GM23338 (cell line): Measurements from ENCODE around the gene PLCL1. TPM values are rescaled to one million over a fixed set of nuclear protein-coding genes. Genes with fewer than 3 reads are reported as not detected.

Experiments used
- ATAC-seq: fragments of 200-7000 bp; cut with Tn5 transposase; 3 replicates; pipeline ENCODE4 v1.9.1; 2020
- DNase-seq: peaks from one replicate; pipeline ENCODE4 v3.0.0-alpha.2; 2015; ENCODE audit warnings: low spot score
- H2AFZ ChIP-seq: fragments of 200-600 bp; sonication (generic); 2 replicates; pipeline ENCODE4 v1.8.0; 2016; ENCODE audit warnings: antibody characterized with exemption, mild to moderate bottlenecking, moderate library complexity
- H3F3A ChIP-seq: fragments of 200-600 bp; sonication (generic); replicated peaks from 2 replicates; pipeline ENCODE4 v1.8.0; 2017; ENCODE audit warnings: antibody characterized with exemption, mixed run types, low read depth
- H3K27ac ChIP-seq: fragments of 200-600 bp; sonication (generic); 2 replicates; pipeline ENCODE4 v1.6.1; 2016; ENCODE audit warnings: low read depth
- H3K27me3 ChIP-seq: fragments of 200-600 bp; sonication (generic); 2 replicates; pipeline ENCODE4 v1.8.0; 2016; ENCODE audit warnings: mild to moderate bottlenecking, mixed run types, moderate library complexity; ENCODE audit not compliant: insufficient read depth
- H3K36me3 ChIP-seq: fragments of 200-600 bp; sonication (generic); 2 replicates; pipeline ENCODE4 v1.8.0; 2016; ENCODE audit warnings: mild to moderate bottlenecking; ENCODE audit not compliant: insufficient read depth
- H3K4me1 ChIP-seq: fragments of 200-600 bp; sonication (generic); 2 replicates; pipeline ENCODE4 v1.8.0; 2016; ENCODE audit warnings: mild to moderate bottlenecking, moderate library complexity; ENCODE audit not compliant: insufficient read depth
- H3K4me2 ChIP-seq: fragments of 200-600 bp; sonication (generic); 2 replicates; pipeline ENCODE4 v1.7.1; 2017; ENCODE audit warnings: mixed run types
- H3K4me3 ChIP-seq: fragments of 200-600 bp; sonication (generic); 2 replicates; pipeline ENCODE4 v1.6.1; 2016; ENCODE audit warnings: mixed run types
- H3K79me2 ChIP-seq: fragments of 200-600 bp; sonication (generic); replicated peaks from 2 replicates; pipeline ENCODE4 v1.8.0; 2017; ENCODE audit warnings: mild to moderate bottlenecking; ENCODE audit not compliant: insufficient read depth
- H3K9me2 ChIP-seq: fragments of 200-600 bp; sonication (generic); 2 replicates; pipeline ENCODE4 v1.8.0; 2017; ENCODE audit not compliant: insufficient read depth
- H4K20me1 ChIP-seq: fragments of 200-600 bp; sonication (generic); replicated peaks from 2 replicates; pipeline ENCODE4 v1.8.0; 2017; ENCODE audit warnings: mild to moderate bottlenecking; ENCODE audit not compliant: insufficient read depth
- H3K27ac Mint-ChIP-seq: 2 replicates; pipeline ENCODE4 v1.8.0; 2020; ENCODE audit warnings: inconsistent platforms, mild to moderate bottlenecking, moderate library complexity, mixed read lengths
- H3K27me3 Mint-ChIP-seq: 3 replicates; pipeline ENCODE4 v1.8.0; 2022; ENCODE audit warnings: low read depth, mild to moderate bottlenecking, moderate library complexity, mixed read lengths, inconsistent platforms; ENCODE audit not compliant: insufficient read depth, poor library complexity
- H3K36me3 Mint-ChIP-seq: 3 replicates; pipeline ENCODE4 v1.8.0; 2021; ENCODE audit warnings: low read depth, mild to moderate bottlenecking, inconsistent platforms, moderate library complexity, mixed read lengths
- H3K4me1 Mint-ChIP-seq: 3 replicates; pipeline ENCODE4 v1.8.0; 2020; ENCODE audit warnings: mild to moderate bottlenecking, inconsistent platforms, mixed read lengths
- H3K4me3 Mint-ChIP-seq: 3 replicates; pipeline ENCODE4 v1.8.0; 2021; ENCODE audit warnings: moderate library complexity, mild to moderate bottlenecking, inconsistent platforms, mixed read lengths
- H3K9me3 Mint-ChIP-seq: 3 replicates; pipeline ENCODE4 v1.8.0; 2020; ENCODE audit warnings: moderate library complexity, mild to moderate bottlenecking, inconsistent platforms, mixed read lengths
- CREB1 ChIP-seq: fragments of 250-450 bp; sonication (Bioruptor Pico); IDR thresholded peaks from 2 replicates; pipeline ENCODE4 v1.5.0; 2020; ENCODE audit warnings: low read depth, mild to moderate bottlenecking, moderate library complexity
- EZH2 ChIP-seq: fragments of 200-600 bp; sonication (generic); IDR thresholded peaks from one replicate; pipeline ENCODE4 v1.8.0; 2017; ENCODE audit warnings: antibody characterized with exemption, mild to moderate bottlenecking, low read depth; ENCODE audit not compliant: unreplicated experiment
- EZH2phosphoT487 ChIP-seq: fragments of 200-600 bp; sonication (generic); IDR thresholded peaks from one replicate; pipeline ENCODE4 v1.8.1; 2018; ENCODE audit warnings: antibody characterized with exemption; ENCODE audit not compliant: unreplicated experiment
- JUNB ChIP-seq: IDR thresholded peaks from one replicate; pipeline ENCODE4 v1.6.1; 2016; ENCODE audit warnings: antibody characterized with exemption; ENCODE audit not compliant: unreplicated experiment
- NANOG ChIP-seq: IDR thresholded peaks from 2 replicates; pipeline ENCODE4 v1.6.1; 2016; ENCODE audit warnings: antibody characterized with exemption, borderline replicate concordance
- POLR2AphosphoS5 ChIP-seq: IDR thresholded peaks from 2 replicates; pipeline ENCODE4 v1.6.1; 2016; ENCODE audit warnings: antibody characterized with exemption, low read depth
- STAT1 ChIP-seq: IDR thresholded peaks from one replicate; pipeline ENCODE4 v1.6.1; 2016; ENCODE audit warnings: antibody characterized with exemption; ENCODE audit not compliant: unreplicated experiment
- ZNF114 ChIP-seq: fragments of 250-450 bp; sonication (Bioruptor Pico); IDR thresholded peaks from 2 replicates; pipeline ENCODE4 v1.5.0; 2020; ENCODE audit warnings: mild to moderate bottlenecking, moderate library complexity
- ZNF331 ChIP-seq: fragments of 250-450 bp; sonication (Bioruptor Pico); IDR thresholded peaks from 2 replicates; pipeline ENCODE4 v1.5.0; 2020; ENCODE audit warnings: low read depth, mild to moderate bottlenecking, moderate library complexity
- polyA plus RNA-seq: library from polyadenylated mRNA; unstranded; fragments of >200 nt; fragmentation: Nextera tagmentation; extraction: Ambion mirVana; gene quantifications from 2 replicates; pipeline ENCODE4 v1.2.1, GENCODE V29; 2016
- total RNA-seq: library from RNA; depleted of rRNA; stranded (reverse); fragments of >200 nt; shearing (Covaris generic); gene quantifications from 2 replicates; pipeline ENCODE4 v1.2.3, GENCODE V29; 2014
- TF ChIP-seq, protein P1 (sequence below): IDR thresholded peaks from 2 replicates; pipeline ENCODE4 v1.6.1; 2016; ENCODE audit warnings: antibody characterized with exemption
- TF ChIP-seq, protein P2 (sequence below), 2 experiments: fragments of 200-600 bp in 1 of 2; sonication (generic) in 1 of 2; conservative IDR thresholded peaks; 2 replicates each; pipeline versions ENCODE4 v1.5.1 to v1.6.1; 2016 to 2017; ENCODE audit warnings: antibody characterized with exemption in 2 of 2, low read depth in 2 of 2, mild to moderate bottlenecking in 2 of 2, moderate library complexity in 1 of 2
- TF ChIP-seq, protein P3 (sequence below): IDR thresholded peaks from one replicate; pipeline ENCODE4 v1.6.1; 2018; ENCODE audit warnings: antibody characterized with exemption; ENCODE audit not compliant: unreplicated experiment
- TF ChIP-seq, protein P4 (sequence below): fragments of 250-450 bp; sonication (Bioruptor Pico); IDR thresholded peaks from 2 replicates; pipeline ENCODE4 v1.5.0; 2020; ENCODE audit warnings: mild to moderate bottlenecking, moderate library complexity

The PLCL1 gene
- total and polyA plus RNA-seq, 2 experiments from 2014 or later = not detected

DNA sequence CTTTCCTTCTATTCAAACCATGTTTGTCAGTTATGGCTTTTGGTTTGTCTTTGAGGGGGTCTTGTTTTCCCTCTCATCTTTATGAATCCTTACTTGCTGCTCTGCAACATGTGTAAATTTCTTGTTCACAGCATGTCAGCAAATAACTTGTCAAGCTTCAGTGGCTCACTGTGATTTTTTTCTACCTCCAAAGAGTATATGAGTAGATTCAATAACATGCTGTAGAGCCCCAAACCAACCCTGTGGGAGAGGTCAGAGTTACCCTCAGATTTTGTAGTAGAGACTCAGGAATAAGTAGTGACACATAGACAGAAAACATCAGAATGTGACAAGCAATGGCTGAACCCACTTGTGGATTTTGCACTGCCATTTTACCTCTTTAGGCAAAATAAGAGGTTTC, 121.6 kb downstream of the PLCL1 start:
- Histone ChIP-seq H3K4me3 (no peak overlapping the region), H3K4me1 (no peaks in the 10 kb centered on the region), H3F3A (no peaks in the 10 kb centered on the region), H4K20me1 (no peaks in the 10 kb centered on the region), H2AFZ (no peak overlapping the region), H3K79me2 (no peaks in the 10 kb centered on the region), H3K27ac (no peak overlapping the region), H3K4me2 (no peak overlapping the region), H3K36me3 (no peaks in the 10 kb centered on the region), H3K9me2 (no peaks in the 10 kb centered on the region; the same call in 1 of the 2 replicates), H3K27me3 (no peaks in the 10 kb centered on the region)
- H3K4me1 Mint-ChIP-seq = no peaks in the 10 kb centered on the region
- ATAC-seq (no peak), DNase-seq (no peak)
- H3K9me3 Mint-ChIP-seq = peaks cover 7% of the 10 kb centered on the region; the same call in 2 of the 3 replicates
- H3K27me3 Mint-ChIP-seq = peaks cover 2% of the 10 kb centered on the region
- no peak overlapping the region for H3K27ac Mint-ChIP-seq
- peaks cover 4% of the 10 kb centered on the region; the same call in 1 of the 3 replicates for H3K36me3 Mint-ChIP-seq
- TF ChIP-seq ZNF114 (CRISPR knock-in tag) (no peak), JUNB (no peak), EZH2 (no peak), POLR2AphosphoS5 (no peak), EZH2phosphoT487 (no peak), STAT1 (no peak), NANOG (no peak), CREB1 (CRISPR knock-in tag) (no peak), ZNF331 (no peak)
- TF ChIP-seq, protein P1, sequence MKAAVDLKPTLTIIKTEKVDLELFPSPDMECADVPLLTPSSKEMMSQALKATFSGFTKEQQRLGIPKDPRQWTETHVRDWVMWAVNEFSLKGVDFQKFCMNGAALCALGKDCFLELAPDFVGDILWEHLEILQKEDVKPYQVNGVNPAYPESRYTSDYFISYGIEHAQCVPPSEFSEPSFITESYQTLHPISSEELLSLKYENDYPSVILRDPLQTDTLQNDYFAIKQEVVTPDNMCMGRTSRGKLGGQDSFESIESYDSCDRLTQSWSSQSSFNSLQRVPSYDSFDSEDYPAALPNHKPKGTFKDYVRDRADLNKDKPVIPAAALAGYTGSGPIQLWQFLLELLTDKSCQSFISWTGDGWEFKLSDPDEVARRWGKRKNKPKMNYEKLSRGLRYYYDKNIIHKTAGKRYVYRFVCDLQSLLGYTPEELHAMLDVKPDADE = no peak
- TF ChIP-seq, protein P2, sequence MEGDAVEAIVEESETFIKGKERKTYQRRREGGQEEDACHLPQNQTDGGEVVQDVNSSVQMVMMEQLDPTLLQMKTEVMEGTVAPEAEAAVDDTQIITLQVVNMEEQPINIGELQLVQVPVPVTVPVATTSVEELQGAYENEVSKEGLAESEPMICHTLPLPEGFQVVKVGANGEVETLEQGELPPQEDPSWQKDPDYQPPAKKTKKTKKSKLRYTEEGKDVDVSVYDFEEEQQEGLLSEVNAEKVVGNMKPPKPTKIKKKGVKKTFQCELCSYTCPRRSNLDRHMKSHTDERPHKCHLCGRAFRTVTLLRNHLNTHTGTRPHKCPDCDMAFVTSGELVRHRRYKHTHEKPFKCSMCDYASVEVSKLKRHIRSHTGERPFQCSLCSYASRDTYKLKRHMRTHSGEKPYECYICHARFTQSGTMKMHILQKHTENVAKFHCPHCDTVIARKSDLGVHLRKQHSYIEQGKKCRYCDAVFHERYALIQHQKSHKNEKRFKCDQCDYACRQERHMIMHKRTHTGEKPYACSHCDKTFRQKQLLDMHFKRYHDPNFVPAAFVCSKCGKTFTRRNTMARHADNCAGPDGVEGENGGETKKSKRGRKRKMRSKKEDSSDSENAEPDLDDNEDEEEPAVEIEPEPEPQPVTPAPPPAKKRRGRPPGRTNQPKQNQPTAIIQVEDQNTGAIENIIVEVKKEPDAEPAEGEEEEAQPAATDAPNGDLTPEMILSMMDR (conservative IDR thresholded peaks at IDR 0.05; ENCODE audit: low read depth in 2 of 2) = no peak
- TF ChIP-seq, protein P3, sequence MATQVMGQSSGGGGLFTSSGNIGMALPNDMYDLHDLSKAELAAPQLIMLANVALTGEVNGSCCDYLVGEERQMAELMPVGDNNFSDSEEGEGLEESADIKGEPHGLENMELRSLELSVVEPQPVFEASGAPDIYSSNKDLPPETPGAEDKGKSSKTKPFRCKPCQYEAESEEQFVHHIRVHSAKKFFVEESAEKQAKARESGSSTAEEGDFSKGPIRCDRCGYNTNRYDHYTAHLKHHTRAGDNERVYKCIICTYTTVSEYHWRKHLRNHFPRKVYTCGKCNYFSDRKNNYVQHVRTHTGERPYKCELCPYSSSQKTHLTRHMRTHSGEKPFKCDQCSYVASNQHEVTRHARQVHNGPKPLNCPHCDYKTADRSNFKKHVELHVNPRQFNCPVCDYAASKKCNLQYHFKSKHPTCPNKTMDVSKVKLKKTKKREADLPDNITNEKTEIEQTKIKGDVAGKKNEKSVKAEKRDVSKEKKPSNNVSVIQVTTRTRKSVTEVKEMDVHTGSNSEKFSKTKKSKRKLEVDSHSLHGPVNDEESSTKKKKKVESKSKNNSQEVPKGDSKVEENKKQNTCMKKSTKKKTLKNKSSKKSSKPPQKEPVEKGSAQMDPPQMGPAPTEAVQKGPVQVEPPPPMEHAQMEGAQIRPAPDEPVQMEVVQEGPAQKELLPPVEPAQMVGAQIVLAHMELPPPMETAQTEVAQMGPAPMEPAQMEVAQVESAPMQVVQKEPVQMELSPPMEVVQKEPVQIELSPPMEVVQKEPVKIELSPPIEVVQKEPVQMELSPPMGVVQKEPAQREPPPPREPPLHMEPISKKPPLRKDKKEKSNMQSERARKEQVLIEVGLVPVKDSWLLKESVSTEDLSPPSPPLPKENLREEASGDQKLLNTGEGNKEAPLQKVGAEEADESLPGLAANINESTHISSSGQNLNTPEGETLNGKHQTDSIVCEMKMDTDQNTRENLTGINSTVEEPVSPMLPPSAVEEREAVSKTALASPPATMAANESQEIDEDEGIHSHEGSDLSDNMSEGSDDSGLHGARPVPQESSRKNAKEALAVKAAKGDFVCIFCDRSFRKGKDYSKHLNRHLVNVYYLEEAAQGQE = no peak
- TF ChIP-seq, protein P4, sequence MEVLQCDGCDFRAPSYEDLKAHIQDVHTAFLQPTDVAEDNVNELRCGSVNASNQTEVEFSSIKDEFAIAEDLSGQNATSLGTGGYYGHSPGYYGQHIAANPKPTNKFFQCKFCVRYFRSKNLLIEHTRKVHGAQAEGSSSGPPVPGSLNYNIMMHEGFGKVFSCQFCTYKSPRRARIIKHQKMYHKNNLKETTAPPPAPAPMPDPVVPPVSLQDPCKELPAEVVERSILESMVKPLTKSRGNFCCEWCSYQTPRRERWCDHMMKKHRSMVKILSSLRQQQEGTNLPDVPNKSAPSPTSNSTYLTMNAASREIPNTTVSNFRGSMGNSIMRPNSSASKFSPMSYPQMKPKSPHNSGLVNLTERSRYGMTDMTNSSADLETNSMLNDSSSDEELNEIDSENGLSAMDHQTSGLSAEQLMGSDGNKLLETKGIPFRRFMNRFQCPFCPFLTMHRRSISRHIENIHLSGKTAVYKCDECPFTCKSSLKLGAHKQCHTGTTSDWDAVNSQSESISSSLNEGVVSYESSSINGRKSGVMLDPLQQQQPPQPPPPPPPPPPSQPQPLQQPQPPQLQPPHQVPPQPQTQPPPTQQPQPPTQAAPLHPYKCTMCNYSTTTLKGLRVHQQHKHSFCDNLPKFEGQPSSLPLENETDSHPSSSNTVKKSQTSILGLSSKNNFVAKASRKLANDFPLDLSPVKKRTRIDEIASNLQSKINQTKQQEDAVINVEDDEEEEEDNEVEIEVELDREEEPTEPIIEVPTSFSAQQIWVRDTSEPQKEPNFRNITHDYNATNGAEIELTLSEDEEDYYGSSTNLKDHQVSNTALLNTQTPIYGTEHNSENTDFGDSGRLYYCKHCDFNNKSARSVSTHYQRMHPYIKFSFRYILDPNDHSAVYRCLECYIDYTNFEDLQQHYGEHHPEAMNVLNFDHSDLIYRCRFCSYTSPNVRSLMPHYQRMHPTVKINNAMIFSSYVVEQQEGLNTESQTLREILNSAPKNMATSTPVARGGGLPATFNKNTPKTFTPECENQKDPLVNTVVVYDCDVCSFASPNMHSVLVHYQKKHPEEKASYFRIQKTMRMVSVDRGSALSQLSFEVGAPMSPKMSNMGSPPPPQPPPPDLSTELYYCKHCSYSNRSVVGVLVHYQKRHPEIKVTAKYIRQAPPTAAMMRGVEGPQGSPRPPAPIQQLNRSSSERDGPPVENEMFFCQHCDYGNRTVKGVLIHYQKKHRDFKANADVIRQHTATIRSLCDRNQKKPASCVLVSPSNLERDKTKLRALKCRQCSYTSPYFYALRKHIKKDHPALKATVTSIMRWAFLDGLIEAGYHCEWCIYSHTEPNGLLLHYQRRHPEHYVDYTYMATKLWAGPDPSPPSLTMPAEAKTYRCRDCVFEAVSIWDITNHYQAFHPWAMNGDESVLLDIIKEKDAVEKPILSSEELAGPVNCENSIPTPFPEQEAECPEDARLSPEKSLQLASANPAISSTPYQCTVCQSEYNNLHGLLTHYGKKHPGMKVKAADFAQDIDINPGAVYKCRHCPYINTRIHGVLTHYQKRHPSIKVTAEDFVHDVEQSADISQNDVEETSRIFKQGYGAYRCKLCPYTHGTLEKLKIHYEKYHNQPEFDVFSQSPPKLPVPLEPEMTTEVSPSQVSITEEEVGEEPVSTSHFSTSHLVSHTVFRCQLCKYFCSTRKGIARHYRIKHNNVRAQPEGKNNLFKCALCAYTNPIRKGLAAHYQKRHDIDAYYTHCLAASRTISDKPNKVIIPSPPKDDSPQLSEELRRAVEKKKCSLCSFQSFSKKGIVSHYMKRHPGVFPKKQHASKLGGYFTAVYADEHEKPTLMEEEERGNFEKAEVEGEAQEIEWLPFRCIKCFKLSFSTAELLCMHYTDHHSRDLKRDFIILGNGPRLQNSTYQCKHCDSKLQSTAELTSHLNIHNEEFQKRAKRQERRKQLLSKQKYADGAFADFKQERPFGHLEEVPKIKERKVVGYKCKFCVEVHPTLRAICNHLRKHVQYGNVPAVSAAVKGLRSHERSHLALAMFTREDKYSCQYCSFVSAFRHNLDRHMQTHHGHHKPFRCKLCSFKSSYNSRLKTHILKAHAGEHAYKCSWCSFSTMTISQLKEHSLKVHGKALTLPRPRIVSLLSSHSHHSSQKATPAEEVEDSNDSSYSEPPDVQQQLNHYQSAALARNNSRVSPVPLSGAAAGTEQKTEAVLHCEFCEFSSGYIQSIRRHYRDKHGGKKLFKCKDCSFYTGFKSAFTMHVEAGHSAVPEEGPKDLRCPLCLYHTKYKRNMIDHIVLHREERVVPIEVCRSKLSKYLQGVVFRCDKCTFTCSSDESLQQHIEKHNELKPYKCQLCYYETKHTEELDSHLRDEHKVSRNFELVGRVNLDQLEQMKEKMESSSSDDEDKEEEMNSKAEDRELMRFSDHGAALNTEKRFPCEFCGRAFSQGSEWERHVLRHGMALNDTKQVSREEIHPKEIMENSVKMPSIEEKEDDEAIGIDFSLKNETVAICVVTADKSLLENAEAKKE (CRISPR knock-in tag) = no peak
- H3K4me3 Mint-ChIP-seq = no peak overlapping the region
